H9 (cell line): Measurements from ENCODE around the gene EXOC3L4. TPM values are rescaled to one million over a fixed set of nuclear protein-coding genes. Genes with fewer than 3 reads are reported as not detected.

Experiments
- DNase-seq: peaks from one replicate; pipeline ENCODE4 v3.0.0-alpha.2; 2017
- H2AFZ ChIP-seq: one replicate; pipeline ENCODE4 v1.6.1; 2013; ENCODE audit warnings: mild to moderate bottlenecking, low read length, control low read depth, moderate library complexity
- H2AK5ac ChIP-seq: 2 replicates; pipeline ENCODE4 v1.6.1; 2013; ENCODE audit warnings: low read length, control low read depth, mixed read lengths; ENCODE audit not compliant: insufficient read length
- H2BK120ac ChIP-seq: one replicate; pipeline ENCODE4 v1.6.1; 2013; ENCODE audit warnings: low read depth, mild to moderate bottlenecking, low read length, control low read depth, inconsistent platforms; ENCODE audit not compliant: poor library complexity, severe bottlenecking
- H2BK12ac ChIP-seq: 2 replicates; pipeline ENCODE4 v1.6.1; 2013; ENCODE audit warnings: low read length, control low read depth, mixed read lengths, low read depth; ENCODE audit not compliant: insufficient read length
- H2BK15ac ChIP-seq: 2 replicates; pipeline ENCODE4 v1.6.1; 2013; ENCODE audit warnings: low read depth, low read length, control low read depth
- H2BK20ac ChIP-seq: one replicate; pipeline ENCODE4 v1.6.1; 2013; ENCODE audit warnings: low read depth, mild to moderate bottlenecking, low read length, control low read depth, inconsistent platforms; ENCODE audit not compliant: poor library complexity, severe bottlenecking
- H2BK5ac ChIP-seq: 2 replicates; pipeline ENCODE4 v1.6.1; 2013; ENCODE audit warnings: low read length, control low read depth, mixed read lengths; ENCODE audit not compliant: insufficient read length
- H3K14ac ChIP-seq: 2 replicates; pipeline ENCODE4 v1.6.1; 2013; ENCODE audit warnings: low read length, control low read depth; ENCODE audit not compliant: insufficient read depth
- H3K18ac ChIP-seq: 2 replicates; pipeline ENCODE4 v1.6.1; 2013; ENCODE audit warnings: low read depth, mild to moderate bottlenecking, mixed read lengths, low read length, control low read depth; ENCODE audit not compliant: insufficient read length
- H3K23ac ChIP-seq: 2 replicates; pipeline ENCODE4 v1.6.1; 2013; ENCODE audit warnings: low read length, control low read depth, mixed read lengths, low read depth; ENCODE audit not compliant: insufficient read length
- H3K23me2 ChIP-seq: 2 replicates; pipeline ENCODE4 v1.6.1; 2013; ENCODE audit warnings: low read depth, mild to moderate bottlenecking, mixed read lengths, low read length, control low read depth; ENCODE audit not compliant: insufficient read length, poor library complexity, severe bottlenecking
- H3K27ac ChIP-seq: 2 replicates; pipeline ENCODE4 v1.5.1; 2013; ENCODE audit warnings: low read length, control low read depth, mixed read lengths, low read depth; ENCODE audit not compliant: insufficient read length
- H3K27me3 ChIP-seq: 2 replicates; pipeline ENCODE4 v1.6.1; 2013; ENCODE audit warnings: low read length, control low read depth, inconsistent platforms; ENCODE audit not compliant: insufficient read depth
- H3K4ac ChIP-seq: 2 replicates; pipeline ENCODE4 v1.6.1; 2013; ENCODE audit warnings: low read depth, mild to moderate bottlenecking, control low read depth, inconsistent platforms, low read length, moderate library complexity
- H3K4me1 ChIP-seq: 2 replicates; pipeline ENCODE4 v1.6.1; 2013; ENCODE audit warnings: low read length, control low read depth, inconsistent platforms; ENCODE audit not compliant: insufficient read depth
- H3K4me2 ChIP-seq: 2 replicates; pipeline ENCODE4 v1.6.1; 2013; ENCODE audit warnings: low read length, control low read depth, mixed read lengths; ENCODE audit not compliant: insufficient read length, insufficient read depth
- H3K56ac ChIP-seq: 2 replicates; pipeline ENCODE4 v1.6.1; 2013; ENCODE audit warnings: low read depth, mild to moderate bottlenecking, mixed read lengths, low read length, control low read depth; ENCODE audit not compliant: insufficient read length
- H3K79me1 ChIP-seq: 2 replicates; pipeline ENCODE4 v1.6.1; 2013; ENCODE audit warnings: low read depth, mild to moderate bottlenecking, moderate library complexity, low read length, control low read depth, inconsistent platforms; ENCODE audit not compliant: insufficient read depth, poor library complexity, severe bottlenecking
- H3K79me2 ChIP-seq: 2 replicates; pipeline ENCODE4 v1.6.1; 2013; ENCODE audit warnings: low read length, control low read depth, inconsistent platforms; ENCODE audit not compliant: insufficient read depth
- H3K9ac ChIP-seq: 2 replicates; pipeline ENCODE4 v1.6.1; 2013; ENCODE audit warnings: low read length, control low read depth, mixed read lengths; ENCODE audit not compliant: insufficient read length; ENCODE audit errors: extremely low read depth
- H3K9me3 ChIP-seq: one replicate; pipeline ENCODE4 v1.6.1; 2013; ENCODE audit warnings: low read depth, low read length, inconsistent platforms; ENCODE audit not compliant: control insufficient read depth
- H3T11ph ChIP-seq: one replicate; pipeline ENCODE4 v1.6.1; 2013; ENCODE audit warnings: mild to moderate bottlenecking, low read length, control low read depth, inconsistent platforms
- H4K20me1 ChIP-seq: one replicate; pipeline ENCODE4 v1.6.1; 2013; ENCODE audit not compliant: control insufficient read depth, insufficient read length, insufficient read depth
- H4K5ac ChIP-seq: 2 replicates; pipeline ENCODE4 v1.6.1; 2013; ENCODE audit warnings: low read depth, mild to moderate bottlenecking, mixed read lengths, low read length, control low read depth; ENCODE audit not compliant: insufficient read length
- H4K8ac ChIP-seq: replicated peaks from 2 replicates; pipeline ENCODE4 v1.6.1; 2013; ENCODE audit warnings: low read length, control low read depth, mixed read lengths, low read depth; ENCODE audit not compliant: insufficient read length
- H4K91ac ChIP-seq: 2 replicates; pipeline ENCODE4 v1.6.1; 2013; ENCODE audit warnings: low read depth, mild to moderate bottlenecking, moderate library complexity, mixed read lengths, low read length, control low read depth; ENCODE audit not compliant: insufficient read length
- H3K27ac Mint-ChIP-seq, 3 experiments: 2 replicates in 2 of 3; 3 replicates in 1 of 3; pipeline ENCODE4 v1.8.0; 2020 to 2021; ENCODE audit warnings: mixed read lengths in 3 of 3, mild to moderate bottlenecking in 1 of 3, moderate library complexity in 1 of 3
- H3K27me3 Mint-ChIP-seq: 2 replicates; pipeline ENCODE4 v1.8.0; 2021; ENCODE audit warnings: low read depth, mild to moderate bottlenecking, moderate library complexity, mixed read lengths
- H3K36me3 Mint-ChIP-seq, 3 experiments: 2 replicates in 2 of 3; 3 replicates in 1 of 3; pipeline ENCODE4 v1.8.0; 2020 to 2021; ENCODE audit warnings: low read depth in 3 of 3, mixed read lengths in 3 of 3; ENCODE audit not compliant: insufficient read depth in 1 of 3
- H3K4me1 Mint-ChIP-seq, 2 experiments: 2 replicates each; pipeline ENCODE4 v1.8.0; 2020; ENCODE audit warnings: mixed read lengths in 2 of 2
- H3K4me3 Mint-ChIP-seq, 2 experiments: 2 replicates in 1 of 2; 3 replicates in 1 of 2; pipeline ENCODE4 v1.8.0; 2020 to 2021; ENCODE audit warnings: mild to moderate bottlenecking in 2 of 2, mixed read lengths in 2 of 2, moderate library complexity in 1 of 2
- H3K9me3 Mint-ChIP-seq, 2 experiments: 2 replicates in 1 of 2; 3 replicates in 1 of 2; pipeline ENCODE4 v1.8.0; 2020; ENCODE audit warnings: mild to moderate bottlenecking in 2 of 2, mixed read lengths in 2 of 2, moderate library complexity in 1 of 2
- CTCF ChIP-seq: fragments of 200-600 bp; sonication (generic); conservative IDR thresholded peaks from 3 replicates; pipeline ENCODE4 v1.8.0; 2021; ENCODE audit warnings: antibody characterized with exemption, mild to moderate bottlenecking
- WGBS: extraction: QIAGEN DNeasy Blood & Tissue Kit; methylation state at CpG from one replicate; pipeline ENCODE4 v1.1.7; 2013; ENCODE audit warnings: missing lambda C conversion rate, low lambda C conversion rate, mixed read lengths; ENCODE audit not compliant: insufficient read length; ENCODE audit errors: extremely low coverage; 5-methylcytosine and 5-hydroxymethylcytosine counted together
- total RNA-seq: library from RNA; stranded (reverse); gene quantifications from 2 replicates; pipeline ENCODE4 v1.2.1, GENCODE V29; 2021

EXOC3L4 gene
- total RNA-seq, 1 experiment from 2014 or later: 0.42 TPM

GRCh38 chr14:103124501-103125001, 30.0 kb downstream of the EXOC3L4 start:
- Histone ChIP-seq H3K23me2 (no peaks in the 10 kb centered on the region), H3K79me2 (no peaks in the 10 kb centered on the region), H3K79me1 (no peaks in the 10 kb centered on the region), H3K14ac (no peak overlapping the region), H3K4me2 (no peak overlapping the region), H2BK20ac (no peak overlapping the region), H3K23ac (no peak overlapping the region), H3K18ac (no peak overlapping the region), H3K27me3 (no peaks in the 10 kb centered on the region), H3K27ac (no peak overlapping the region), H2AFZ (no peak overlapping the region), H2AK5ac (no peak overlapping the region), H2BK15ac (no peak overlapping the region), H2BK120ac (no peak overlapping the region), H4K20me1 (peaks cover 9% of the 10 kb centered on the region), H3K4ac (no peak overlapping the region), H2BK5ac (no peak overlapping the region), H4K5ac (no peak overlapping the region), H3T11ph (no peak overlapping the region), H3K9ac (no peak overlapping the region), H3K9me3 (no peaks in the 10 kb centered on the region), H3K56ac (no peak overlapping the region), H3K4me1 (peaks cover 4% of the 10 kb centered on the region; the same call in 1 of the 2 replicates), H4K8ac (no peak overlapping the region), H2BK12ac (no peak overlapping the region), H4K91ac (no peak overlapping the region)
- Mint-ChIP-seq H3K4me3 (no peak overlapping the region), H3K27ac (no peak overlapping the region), H3K4me1 (peaks cover 18 to 24% of the 10 kb centered on the region in 2 experiments), H3K27me3 (peaks cover 41% of the 10 kb centered on the region), H3K9me3 (no peaks in the 10 kb centered on the region), H3K36me3 (peaks cover 0 to 5% (median 0%) of the 10 kb centered on the region in 3 experiments; a peak in 4 of 7 replicates)
- TF ChIP-seq CTCF: no peak
- no CpG with 5 or more reads among the region's 5 CpGs for WGBS
- no peak for DNase-seq
